Measurements from ENCODE around the gene RBM18. TPM values are rescaled to one million over a fixed set of nuclear protein-coding genes. Genes with fewer than 3 reads are reported as not detected.

The RBM18 gene
- total RNA-seq, 1 donor from 2014 or later: 15.3 TPM

DNA sequence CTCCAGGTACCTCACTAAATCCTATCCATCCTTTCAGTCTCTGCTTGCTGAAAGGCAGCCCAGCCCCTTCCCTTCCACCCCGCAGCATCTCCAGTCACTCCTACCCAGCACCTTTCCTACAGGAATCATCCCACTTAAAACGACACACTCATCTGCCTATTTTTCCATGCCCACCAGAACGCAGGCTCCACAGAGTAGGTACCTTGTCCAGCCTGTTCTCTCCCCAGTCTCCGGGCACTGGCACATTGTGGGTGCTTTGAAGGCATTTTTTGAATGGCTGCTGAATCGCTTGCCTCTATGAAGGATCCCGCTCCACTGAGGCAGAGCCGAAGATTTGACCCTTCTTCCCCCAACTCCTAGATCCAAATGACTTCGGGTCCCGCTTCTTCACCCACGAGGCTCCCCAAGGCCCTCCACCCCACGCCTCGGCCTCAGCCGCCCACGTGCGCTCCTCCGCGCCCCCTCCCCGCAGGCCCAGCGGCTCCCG lies 51.5 kb downstream of the RBM18 start:
- Mint-ChIP-seq H3K4me3 (peak overlapping the region; percentile 76), H3K9me3 (no peaks in the 10 kb centered on the region), H3K27me3 (peaks cover 63% of the 10 kb centered on the region), H3K4me1 (peaks cover 9% of the 10 kb centered on the region), H3K36me3 (ENCODE audit: low read depth) (no peaks in the 10 kb centered on the region), H3K27ac (no peak overlapping the region)
- POLR2A ChIA-PET: interaction anchor here (1.2 kb wide), 1 partner anchor 52 kb away, joined by 6 read pairs; no protein-coding TSS in a partner anchor
- ATAC-seq (ENCODE audit: low read depth): no peak
- TF ChIP-seq, protein P1, sequence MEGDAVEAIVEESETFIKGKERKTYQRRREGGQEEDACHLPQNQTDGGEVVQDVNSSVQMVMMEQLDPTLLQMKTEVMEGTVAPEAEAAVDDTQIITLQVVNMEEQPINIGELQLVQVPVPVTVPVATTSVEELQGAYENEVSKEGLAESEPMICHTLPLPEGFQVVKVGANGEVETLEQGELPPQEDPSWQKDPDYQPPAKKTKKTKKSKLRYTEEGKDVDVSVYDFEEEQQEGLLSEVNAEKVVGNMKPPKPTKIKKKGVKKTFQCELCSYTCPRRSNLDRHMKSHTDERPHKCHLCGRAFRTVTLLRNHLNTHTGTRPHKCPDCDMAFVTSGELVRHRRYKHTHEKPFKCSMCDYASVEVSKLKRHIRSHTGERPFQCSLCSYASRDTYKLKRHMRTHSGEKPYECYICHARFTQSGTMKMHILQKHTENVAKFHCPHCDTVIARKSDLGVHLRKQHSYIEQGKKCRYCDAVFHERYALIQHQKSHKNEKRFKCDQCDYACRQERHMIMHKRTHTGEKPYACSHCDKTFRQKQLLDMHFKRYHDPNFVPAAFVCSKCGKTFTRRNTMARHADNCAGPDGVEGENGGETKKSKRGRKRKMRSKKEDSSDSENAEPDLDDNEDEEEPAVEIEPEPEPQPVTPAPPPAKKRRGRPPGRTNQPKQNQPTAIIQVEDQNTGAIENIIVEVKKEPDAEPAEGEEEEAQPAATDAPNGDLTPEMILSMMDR (IDR thresholded peaks at IDR 0.05): no peak
- intact Hi-C loops (cut with micrococcal nuclease): loop anchor here (5.0 kb wide), 1 partner anchor 51 kb away; no protein-coding TSS in a partner anchor
- CTCF ChIA-PET: no interaction called here
- no peak for DNase-seq

DNA sequence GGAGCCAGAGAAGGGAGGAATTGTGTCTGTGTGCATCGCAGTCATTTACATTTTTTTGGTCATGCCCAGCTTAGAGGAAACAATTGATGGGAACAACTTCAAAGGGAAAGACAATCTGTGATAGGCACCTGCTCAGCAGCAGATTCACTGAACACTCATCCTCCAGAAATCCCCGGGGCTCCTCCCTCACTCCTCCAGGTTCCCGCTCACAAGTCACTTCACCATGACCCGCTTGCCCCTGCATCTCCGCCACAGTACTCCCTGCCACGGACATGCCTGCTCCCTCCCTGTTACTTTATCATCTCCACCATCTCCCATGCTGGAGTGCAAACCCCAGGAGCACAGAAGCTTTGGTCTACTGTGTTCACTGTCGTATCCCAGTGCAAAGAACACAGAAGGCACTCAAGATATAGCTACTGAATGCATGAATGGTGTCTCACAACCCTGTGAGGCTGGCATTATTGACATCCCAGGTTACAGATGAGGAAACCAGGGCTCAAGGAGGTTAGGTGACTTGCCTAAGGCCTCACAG lies 52.1 kb downstream of the RBM18 start:
- CTCF ChIA-PET: no interaction called here
- H3K27ac Mint-ChIP-seq: no peak overlapping the region

DNA sequence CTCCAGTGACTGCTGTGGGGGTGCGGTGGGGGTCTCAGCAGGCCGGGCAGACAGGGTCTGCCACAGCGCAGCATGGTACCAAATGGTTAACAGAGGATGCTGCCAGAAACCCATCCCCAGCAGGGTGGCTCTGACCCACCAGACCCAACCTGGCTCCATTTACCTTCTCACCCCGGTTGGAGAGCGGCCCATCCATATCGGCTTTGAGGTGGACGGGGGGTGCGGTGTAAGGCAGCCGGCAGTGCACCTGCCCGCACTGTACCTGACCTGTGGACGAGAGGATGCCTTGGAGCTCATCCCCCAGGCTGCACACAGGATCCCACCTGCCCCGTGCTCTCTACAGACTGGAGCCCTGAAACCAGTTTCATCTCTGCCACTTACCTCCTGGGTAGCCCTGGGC lies 55.2 kb downstream of the RBM18 start:
- no peak for DNase-seq
- ATAC-seq (ENCODE audit: low read depth): no peak
- ChIA-PET POLR2A (no interaction called here), CTCF (no interaction called here)
- no peaks in the 10 kb centered on the region for H3K36me3 Mint-ChIP-seq (ENCODE audit: low read depth)
- intact Hi-C loops (cut with micrococcal nuclease): no loop called here
- TF ChIP-seq, protein P1 (IDR thresholded peaks at IDR 0.05): no peak
- no peak overlapping the region for H3K4me3 Mint-ChIP-seq
- H3K27me3 Mint-ChIP-seq: peaks cover 41% of the 10 kb centered on the region
- peaks cover 7% of the 10 kb centered on the region for H3K4me1 Mint-ChIP-seq
- no peaks in the 10 kb centered on the region for H3K9me3 Mint-ChIP-seq
- H3K27ac Mint-ChIP-seq: no peak overlapping the region

More for the DNA sequence above, 52.1 kb downstream of the RBM18 start:
- DNase-seq (no peak), ATAC-seq (ENCODE audit: low read depth) (no peak)
- TF ChIP-seq, protein P1 (IDR thresholded peaks at IDR 0.05): no peak
- H3K9me3 Mint-ChIP-seq: no peaks in the 10 kb centered on the region
- POLR2A ChIA-PET: no interaction called here
- intact Hi-C loops (cut with micrococcal nuclease): loop anchor here (5.0 kb wide), 1 partner anchor 50 kb away; no protein-coding TSS in a partner anchor
- peak overlapping the region; percentile 76 for H3K4me3 Mint-ChIP-seq
- peaks cover 9% of the 10 kb centered on the region for H3K4me1 Mint-ChIP-seq
- peaks cover 64% of the 10 kb centered on the region for H3K27me3 Mint-ChIP-seq
- H3K36me3 Mint-ChIP-seq (ENCODE audit: low read depth): no peaks in the 10 kb centered on the region

DNA sequence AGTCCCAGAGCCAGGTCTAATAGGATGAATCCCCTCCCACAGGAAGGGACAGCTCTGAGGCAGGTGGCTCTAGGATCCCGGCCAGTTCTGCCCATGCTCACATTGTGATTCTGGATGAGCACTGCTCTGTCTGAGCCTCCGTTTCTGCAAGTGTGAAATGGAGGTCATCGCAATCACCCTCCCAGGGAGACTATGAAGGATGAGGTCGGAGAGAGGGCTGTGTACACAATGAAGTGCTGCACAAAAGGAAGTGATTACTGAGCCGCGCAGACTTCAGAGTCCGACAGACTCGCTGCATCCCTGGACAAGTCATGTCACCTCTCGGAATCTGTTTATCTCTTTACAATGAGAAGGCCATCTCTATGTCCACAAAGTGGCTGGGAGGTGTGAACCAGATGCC lies 57.5 kb downstream of the RBM18 start:
- Mint-ChIP-seq H3K27ac (no peak overlapping the region), H3K9me3 (no peaks in the 10 kb centered on the region), H3K27me3 (peaks cover 24% of the 10 kb centered on the region), H3K4me3 (no peak overlapping the region), H3K36me3 (ENCODE audit: low read depth) (no peaks in the 10 kb centered on the region), H3K4me1 (no peaks in the 10 kb centered on the region)
- TF ChIP-seq, protein P1 (IDR thresholded peaks at IDR 0.05): no peak
- CTCF ChIA-PET: no interaction called here
- intact Hi-C loops (cut with micrococcal nuclease): no loop called here
- POLR2A ChIA-PET: no interaction called here
- no peak for ATAC-seq (ENCODE audit: low read depth)
- DNase-seq: no peak

DNA sequence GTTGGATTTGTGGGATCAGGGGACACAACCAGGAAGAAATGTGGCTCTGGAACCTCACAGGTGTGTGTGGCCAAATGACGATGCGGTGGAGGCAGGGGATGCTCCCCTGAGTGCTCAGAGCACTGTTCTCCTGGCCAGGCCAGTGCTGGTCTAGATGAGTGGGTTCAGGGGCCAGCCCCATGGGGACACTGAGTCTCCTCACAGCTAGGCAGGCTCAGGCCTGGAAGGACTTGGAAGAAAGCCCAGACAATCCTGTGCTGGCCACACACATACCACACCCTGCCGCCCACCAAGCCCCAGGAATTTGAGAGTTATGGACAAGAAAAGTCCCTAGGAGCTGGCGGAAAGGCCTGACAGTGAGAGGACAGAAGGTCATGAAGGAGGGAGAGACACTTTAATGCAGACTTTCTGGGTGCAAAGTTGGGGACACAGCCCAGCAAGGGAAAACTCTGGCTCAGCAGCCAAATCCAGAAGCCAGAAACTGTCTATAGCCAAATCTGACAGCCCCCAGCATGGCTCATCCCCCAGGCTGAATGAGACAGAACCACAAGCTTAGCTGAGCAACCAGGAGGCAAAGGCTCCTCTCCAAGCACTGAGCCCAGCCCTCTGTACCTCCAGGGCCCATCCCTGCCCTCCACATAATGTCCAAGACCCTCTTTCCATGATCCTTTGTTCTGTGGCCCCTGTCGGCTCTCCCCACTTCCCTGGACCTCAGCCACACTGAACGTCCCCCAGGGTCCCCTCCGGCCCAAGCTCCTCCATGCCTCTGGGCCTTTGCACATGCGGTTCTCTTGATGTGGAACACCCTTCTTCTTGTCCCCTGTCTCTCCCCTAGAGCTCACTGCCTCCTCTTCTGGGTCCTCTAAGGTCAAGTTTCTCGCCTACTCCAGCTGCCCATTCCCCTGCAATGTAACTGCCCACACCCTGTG lies 58.3 kb downstream of the RBM18 start:
- H3K27ac Mint-ChIP-seq: no peak overlapping the region
- TF ChIP-seq, protein P1 (IDR thresholded peaks at IDR 0.05): no peak
- DNase-seq (no peak), ATAC-seq (ENCODE audit: low read depth) (no peak)
- ChIA-PET POLR2A (no interaction called here), CTCF (no interaction called here)
- no peaks in the 10 kb centered on the region for H3K36me3 Mint-ChIP-seq (ENCODE audit: low read depth)
- no peaks in the 10 kb centered on the region for H3K4me1 Mint-ChIP-seq
- intact Hi-C loops (cut with micrococcal nuclease): no loop called here
- no peaks in the 10 kb centered on the region for H3K9me3 Mint-ChIP-seq
- no peak overlapping the region for H3K4me3 Mint-ChIP-seq
- peaks cover 17% of the 10 kb centered on the region for H3K27me3 Mint-ChIP-seq
